OCI-LY7 (cell line): ENCODE data around the gene KIF22. TPM values are rescaled to one million over a fixed set of nuclear protein-coding genes. Genes with fewer than 3 reads are reported as not detected.

ENCODE experiments used
- BruUV-seq: library from RNA; stranded (reverse); fragments of 400-500 nt; replicated peaks from 2 replicates; lab custom pipeline; 2021; lab: Mats Ljungman, UMichigan
- CTCF ChIA-PET: fragments of 300-600 bp; sonication (Branson Sonifier 250); formaldehyde crosslinking; loops from one replicate; lab custom pipeline; 2022; ENCODE audit warnings: antibody characterized with exemption; ENCODE audit not compliant: unreplicated experiment; lab: Charles Lee
- POLR2A ChIA-PET: fragments of 300-600 bp; sonication (Branson Sonifier 250); formaldehyde crosslinking; loops from one replicate; lab custom pipeline; 2022; ENCODE audit warnings: antibody characterized with exemption; lab: Charles Lee
- DNase-seq: peaks from one replicate; pipeline ENCODE4 v3.0.0-alpha.2; 2015; ENCODE audit warnings: low spot score
- H2AFZ ChIP-seq: fragments of 200-600 bp; sonication (generic), shearing (Covaris generic); 2 replicates; pipeline ENCODE4 v1.6.1; 2014; ENCODE audit warnings: mild to moderate bottlenecking, antibody characterized with exemption, low read length, moderate library complexity
- H3K27ac ChIP-seq: fragments of 200-600 bp; sonication (generic); 2 replicates; pipeline ENCODE4 v1.5.1; 2014; ENCODE audit warnings: mixed run types, low read depth, mild to moderate bottlenecking, moderate library complexity, low read length, inconsistent platforms; ENCODE audit not compliant: poor library complexity, severe bottlenecking
- H3K36me3 ChIP-seq: fragments of 200-600 bp; sonication (generic); 2 replicates; pipeline ENCODE4 v1.6.1; 2014; ENCODE audit warnings: mild to moderate bottlenecking, antibody characterized with exemption, low read length, moderate library complexity, mixed read lengths; ENCODE audit not compliant: insufficient read depth
- H3K4me1 ChIP-seq: fragments of 200-600 bp; sonication (generic); 2 replicates; pipeline ENCODE4 v1.5.1; 2014; ENCODE audit warnings: mild to moderate bottlenecking, low read length; ENCODE audit not compliant: insufficient read depth, poor library complexity, severe bottlenecking
- H3K4me2 ChIP-seq: fragments of 200-600 bp; sonication (generic); 2 replicates; pipeline ENCODE4 v1.6.1; 2014; ENCODE audit warnings: mild to moderate bottlenecking, low read length
- H3K4me3 ChIP-seq: fragments of 200-600 bp; sonication (generic); 2 replicates; pipeline ENCODE4 v1.5.1; 2014; ENCODE audit warnings: mild to moderate bottlenecking, low read depth, low read length; ENCODE audit not compliant: poor library complexity, severe bottlenecking
- H3K79me2 ChIP-seq: fragments of 200-600 bp; sonication (generic); 2 replicates; pipeline ENCODE4 v1.6.1; 2016; ENCODE audit warnings: low read depth, mild to moderate bottlenecking, low read length, moderate library complexity, mixed read lengths; ENCODE audit not compliant: insufficient read depth
- H3K9me2 ChIP-seq: fragments of 200-600 bp; sonication (generic); 2 replicates; pipeline ENCODE4 v1.6.1; 2016; ENCODE audit warnings: mild to moderate bottlenecking, low read length, mixed read lengths; ENCODE audit not compliant: insufficient read depth
- H3K9me3 ChIP-seq: fragments of 200-600 bp; sonication (generic); 2 replicates; pipeline ENCODE4 v1.6.1; 2014; ENCODE audit warnings: mild to moderate bottlenecking, mixed run types, low read length, mixed read lengths
- H4K20me1 ChIP-seq: fragments of 200-600 bp; sonication (generic); 2 replicates; pipeline ENCODE4 v1.6.1; 2014; ENCODE audit warnings: mild to moderate bottlenecking, antibody characterized with exemption, low read length, moderate library complexity, mixed read lengths; ENCODE audit not compliant: insufficient read depth
- CTCF ChIP-seq: fragments of 200-600 bp; sonication (generic); conservative IDR thresholded peaks from 2 replicates; pipeline ENCODE4 v1.5.1; 2014; ENCODE audit warnings: mild to moderate bottlenecking, antibody characterized with exemption, low read length, moderate library complexity, mixed read lengths
- EZH2phosphoT487 ChIP-seq: fragments of 200-600 bp; sonication (generic); IDR thresholded peaks from 2 replicates; pipeline ENCODE4 v1.6.1; 2018; ENCODE audit warnings: low read depth, borderline replicate concordance, mild to moderate bottlenecking, mixed run types, antibody characterized with exemption, low read length, moderate library complexity, mixed read lengths
- intact Hi-C: fragments of 100-400 bp; cut with micrococcal nuclease; formaldehyde crosslinking; loops from one replicate; pipeline ENCODE4 v1.10.0; 2022; ENCODE audit not compliant: unreplicated experiment
- total RNA-seq, 2 experiments: library from RNA; depleted of rRNA in 1 of 2; stranded (reverse); fragments of >200 nt in 1 of 2; shearing (Covaris generic) in 1 of 2; gene quantifications; 2 replicates each; pipeline ENCODE4 v1.2.3, GENCODE V29; 2014 to 2022

Gene KIF22
- total RNA-seq, 2 experiments from 2014 or later: 232 to 339 TPM

GRCh38 chr16:29848420-29849297 lies 58.1 kb downstream of the KIF22 start:
- H3K4me3 ChIP-seq: no peak overlapping the region
- no peaks in the 10 kb centered on the region for H4K20me1 ChIP-seq
- DNase-seq: peak; percentile 83
- TF ChIP-seq EZH2phosphoT487: no peak
- peak; percentile 93 for TF ChIP-seq CTCF
- H3K36me3 ChIP-seq: no peaks in the 10 kb centered on the region
- no peaks in the 10 kb centered on the region for H3K79me2 ChIP-seq
- H3K9me3 ChIP-seq: no peaks in the 10 kb centered on the region
- no peak overlapping the region for H3K27ac ChIP-seq
- H2AFZ ChIP-seq: no peak overlapping the region
- intact Hi-C loops: loop anchor here (1.0 kb wide), 1 partner anchor 156 kb away; no protein-coding TSS in a partner anchor
- no peak overlapping the region for H3K4me2 ChIP-seq
- H3K9me2 ChIP-seq: no peaks in the 10 kb centered on the region
- ChIA-PET POLR2A (interaction anchor here (0.6 to 0.8 kb wide), 4 partner anchors 12 to 1348 kb away, joined by 3 read pairs; partner anchors contain the start of gene KIF22), CTCF (interaction anchor here (1.0 to 1.4 kb wide), 2 partner anchors 29 to 41 kb away, joined by 3 read pairs; no protein-coding TSS in a partner anchor)
- no peaks in the 10 kb centered on the region for H3K4me1 ChIP-seq
- BruUV-seq: no TSS peak

GRCh38 chr16:29849505-29849904 lies 59.0 kb downstream of the KIF22 start:
- no peak overlapping the region for H3K27ac ChIP-seq
- TF ChIP-seq CTCF: no peak
- no peak for TF ChIP-seq EZH2phosphoT487
- ChIA-PET POLR2A (interaction anchor here (0.6 to 0.7 kb wide), 2 partner anchors 11 to 1347 kb away, joined by 3 read pairs; no protein-coding TSS in a partner anchor), CTCF (no interaction called here)
- no peak overlapping the region for H2AFZ ChIP-seq
- BruUV-seq: no TSS peak
- H3K4me2 ChIP-seq: no peak overlapping the region
- H3K36me3 ChIP-seq: no peaks in the 10 kb centered on the region
- H3K9me2 ChIP-seq: no peaks in the 10 kb centered on the region
- no peaks in the 10 kb centered on the region for H3K79me2 ChIP-seq
- no peak overlapping the region for H3K4me3 ChIP-seq
- H4K20me1 ChIP-seq: no peaks in the 10 kb centered on the region
- intact Hi-C loops: no loop called here
- no peaks in the 10 kb centered on the region for H3K9me3 ChIP-seq
- no peaks in the 10 kb centered on the region for H3K4me1 ChIP-seq
- DNase-seq: no peak
